LNCAP (cell line): Measurements from ENCODE around the gene PANX1.

Experiments
- TF ChIP-seq, protein P1 (sequence below): fragments of 450-650 bp; IDR thresholded peaks from 2 replicates; pipeline ENCODE4 v1.5.1; 2017; ENCODE audit warnings: mild to moderate bottlenecking

PANX1 gene

DNA sequence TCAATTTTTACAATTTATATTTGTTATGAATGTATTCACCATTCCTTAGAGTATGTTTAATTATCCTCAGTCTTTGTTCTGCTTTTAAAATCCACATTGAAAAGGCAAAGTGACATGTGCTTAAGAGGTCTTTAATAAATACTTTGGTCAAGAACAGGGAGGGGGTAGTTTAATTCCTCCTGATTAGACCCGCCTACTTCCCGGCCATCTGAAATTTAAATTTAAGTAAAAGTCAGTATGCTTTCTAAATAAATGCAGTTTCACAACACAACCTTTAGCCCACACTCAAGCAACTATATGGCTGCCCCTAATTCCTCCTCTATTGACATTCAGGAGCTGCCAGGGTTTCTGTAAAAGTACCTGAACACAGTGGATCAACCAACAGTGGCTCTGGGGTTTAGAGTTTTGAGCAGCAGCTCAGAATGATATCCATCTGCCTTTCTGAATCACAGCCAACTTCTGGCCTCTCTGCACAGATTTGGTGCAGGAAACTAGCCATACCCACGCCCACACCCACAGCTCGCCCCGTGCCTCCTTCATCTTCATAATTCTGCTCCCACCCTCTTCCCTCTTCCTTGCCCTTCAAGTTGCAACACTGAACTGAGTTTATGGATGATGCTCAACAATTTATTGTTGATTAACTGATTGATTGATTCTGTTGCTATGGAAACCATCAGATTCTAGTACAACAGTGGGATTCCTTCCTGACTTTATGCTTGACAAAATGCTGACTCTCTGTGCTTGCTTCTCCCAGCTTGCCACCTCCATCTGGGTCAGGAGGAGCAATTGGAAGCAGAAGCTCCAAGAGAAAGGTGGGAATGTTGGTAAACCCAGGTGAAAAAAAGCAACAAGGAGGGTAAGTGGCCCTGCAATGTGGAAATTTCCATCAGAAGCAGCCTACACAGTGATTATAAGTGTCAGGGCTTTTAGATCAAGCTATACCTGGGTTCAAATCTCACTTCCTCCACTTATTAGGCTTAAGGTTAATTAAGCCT, 70.8 kb downstream of the PANX1 start:
- TF ChIP-seq, protein P1, sequence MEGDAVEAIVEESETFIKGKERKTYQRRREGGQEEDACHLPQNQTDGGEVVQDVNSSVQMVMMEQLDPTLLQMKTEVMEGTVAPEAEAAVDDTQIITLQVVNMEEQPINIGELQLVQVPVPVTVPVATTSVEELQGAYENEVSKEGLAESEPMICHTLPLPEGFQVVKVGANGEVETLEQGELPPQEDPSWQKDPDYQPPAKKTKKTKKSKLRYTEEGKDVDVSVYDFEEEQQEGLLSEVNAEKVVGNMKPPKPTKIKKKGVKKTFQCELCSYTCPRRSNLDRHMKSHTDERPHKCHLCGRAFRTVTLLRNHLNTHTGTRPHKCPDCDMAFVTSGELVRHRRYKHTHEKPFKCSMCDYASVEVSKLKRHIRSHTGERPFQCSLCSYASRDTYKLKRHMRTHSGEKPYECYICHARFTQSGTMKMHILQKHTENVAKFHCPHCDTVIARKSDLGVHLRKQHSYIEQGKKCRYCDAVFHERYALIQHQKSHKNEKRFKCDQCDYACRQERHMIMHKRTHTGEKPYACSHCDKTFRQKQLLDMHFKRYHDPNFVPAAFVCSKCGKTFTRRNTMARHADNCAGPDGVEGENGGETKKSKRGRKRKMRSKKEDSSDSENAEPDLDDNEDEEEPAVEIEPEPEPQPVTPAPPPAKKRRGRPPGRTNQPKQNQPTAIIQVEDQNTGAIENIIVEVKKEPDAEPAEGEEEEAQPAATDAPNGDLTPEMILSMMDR = no peak

DNA sequence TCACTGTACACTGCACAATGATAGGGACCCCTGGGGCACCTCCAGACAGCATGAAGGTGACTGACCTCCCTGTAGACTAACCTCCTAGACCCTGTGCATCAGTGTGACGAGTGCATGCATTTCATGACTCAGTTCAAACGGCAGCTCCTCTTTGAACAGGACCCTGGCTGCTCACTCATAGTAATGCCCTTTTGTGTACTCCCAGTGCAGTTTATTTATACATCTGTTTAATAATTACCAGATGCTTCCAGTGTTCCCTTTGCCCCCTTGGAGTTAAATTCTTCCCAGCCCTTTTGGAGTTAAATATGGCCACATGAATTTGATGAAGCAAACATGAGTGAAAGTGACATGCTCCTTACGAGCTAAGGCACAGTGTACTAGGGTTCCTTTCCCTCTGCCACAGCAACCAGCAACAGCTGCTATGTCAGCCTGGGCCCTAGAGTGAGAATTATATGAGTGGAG, 72.4 kb downstream of the PANX1 start:
- TF ChIP-seq, protein P1 = no peak

DNA sequence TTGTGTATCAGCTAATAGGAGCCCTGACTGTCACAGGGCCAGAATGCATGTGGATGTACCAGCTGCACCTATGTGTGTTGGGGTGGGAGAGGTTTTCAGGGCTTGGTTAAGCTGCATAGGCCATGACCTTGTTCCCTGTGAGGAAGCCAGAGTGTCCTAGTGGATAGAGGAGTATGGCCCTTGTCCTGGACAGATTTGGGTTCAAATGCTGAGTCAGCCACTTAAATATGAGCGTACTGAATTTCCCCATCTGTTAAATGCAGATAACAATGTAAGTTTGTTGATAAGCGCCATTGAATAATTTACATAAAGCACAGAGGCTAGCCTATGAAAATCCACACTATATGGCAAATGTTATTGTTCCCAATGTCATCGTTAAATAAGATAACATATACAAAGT, 74.4 kb downstream of the PANX1 start:
- TF ChIP-seq, protein P1 = no peak

DNA sequence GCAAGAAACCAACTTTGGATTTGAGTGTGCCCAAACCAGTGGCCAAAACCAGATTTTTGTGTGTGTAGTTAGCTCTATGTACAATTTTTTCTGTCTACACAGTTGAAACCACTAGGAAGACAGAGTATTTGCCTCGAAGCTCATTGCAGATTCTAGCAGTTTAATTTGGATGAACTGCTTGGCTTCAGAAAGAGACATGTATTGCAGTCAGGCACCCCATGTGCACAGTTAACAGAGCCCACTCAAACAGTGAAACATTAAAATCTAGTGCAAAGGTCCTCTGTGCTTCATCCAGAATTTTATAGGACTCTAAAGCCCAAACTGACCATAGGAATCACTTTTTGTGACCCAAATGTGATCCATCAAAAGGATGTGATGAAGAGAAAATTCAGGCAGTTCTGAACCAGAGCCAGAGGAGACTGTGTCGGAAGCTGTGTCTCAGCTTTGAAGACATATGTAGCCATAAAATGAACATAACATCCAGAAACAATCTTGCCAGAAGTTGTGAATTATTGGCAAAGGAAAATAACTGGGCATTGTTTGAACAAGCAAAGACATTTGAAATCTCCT, 82.7 kb downstream of the PANX1 start:
- TF ChIP-seq, protein P1 = no peak

DNA sequence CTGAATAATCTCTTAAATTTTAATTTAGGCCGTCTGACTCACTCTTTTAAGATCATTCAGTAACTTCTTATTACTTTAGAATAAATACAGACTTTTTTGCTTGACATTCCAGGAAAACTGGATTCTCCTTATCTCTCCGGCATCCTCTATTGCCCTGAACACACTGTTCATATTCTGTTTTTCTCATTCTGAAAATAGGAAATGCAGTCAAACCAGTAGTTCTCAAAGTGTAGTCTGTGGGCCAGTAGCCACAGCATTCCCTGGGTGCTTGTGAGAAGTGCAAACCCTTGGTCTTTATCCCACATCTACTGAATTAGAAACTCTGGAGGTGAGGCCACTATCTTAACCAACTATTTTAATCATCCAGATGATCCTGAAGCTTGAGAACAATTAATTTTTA, 84.3 kb downstream of the PANX1 start:
- TF ChIP-seq, protein P1 = no peak

DNA sequence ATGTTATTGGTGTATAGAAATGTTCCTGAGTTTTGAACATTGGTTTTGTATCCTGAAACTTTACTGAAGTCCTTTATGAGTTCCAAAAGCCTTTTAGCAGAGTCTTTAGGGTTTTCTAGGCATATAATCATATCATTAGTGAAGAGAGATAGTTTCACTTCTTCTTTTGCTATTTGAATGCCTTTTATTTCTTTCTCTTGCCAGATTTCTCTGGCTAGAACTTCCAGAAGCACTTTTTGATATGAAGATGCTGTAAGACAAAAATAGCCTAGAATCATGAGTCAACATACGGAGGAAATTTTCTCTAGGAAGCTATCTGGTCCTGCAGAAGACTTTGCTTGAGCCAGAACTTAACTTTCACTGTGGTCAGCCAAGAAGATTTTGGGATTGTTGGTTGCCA, 89.1 kb downstream of the PANX1 start:
- TF ChIP-seq, protein P1 = no peak

DNA sequence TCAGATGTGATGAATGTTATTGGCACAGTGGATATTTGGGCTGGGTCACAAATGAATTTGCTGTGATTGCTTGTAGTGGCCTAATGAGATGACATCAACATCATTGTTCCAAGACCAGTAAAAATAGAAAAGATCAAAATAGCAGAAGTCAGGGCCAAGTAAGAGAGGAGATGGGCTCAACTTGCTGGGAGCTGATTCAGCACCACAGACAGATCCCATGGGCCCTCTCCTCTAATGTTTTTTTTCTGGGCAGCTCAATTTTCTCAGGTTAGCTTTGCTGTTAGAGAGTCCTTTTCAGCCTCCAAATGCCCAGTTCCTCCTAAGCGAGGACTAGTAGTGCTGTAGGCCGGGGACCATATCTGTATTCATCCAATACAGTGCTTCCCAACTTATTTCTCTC, 89.7 kb downstream of the PANX1 start:
- TF ChIP-seq, protein P1 = no peak
